PC-3 (cell line): ENCODE data around the gene FOXO6. TPM values are rescaled to one million over a fixed set of nuclear protein-coding genes. Genes with fewer than 3 reads are reported as not detected.
A peak's percentile ranks its signal among the peaks of the same experiment; 100 is the strongest.

Experiments used
- ATAC-seq: fragments of 200-7000 bp; cut with Tn5 transposase; 2 replicates; pipeline ENCODE4 v1.9.1; 2020; ENCODE audit warnings: mild to moderate bottlenecking, moderate library complexity
- BruUV-seq: library from RNA; stranded (reverse); fragments of 400-500 nt; replicated peaks from 2 replicates; lab custom pipeline; 2021; lab: Mats Ljungman, UMichigan
- CTCF ChIA-PET: fragments of 300-600 bp; sonication (Branson Sonifier 250); formaldehyde crosslinking; loops from one replicate; lab custom pipeline; 2022; ENCODE audit warnings: antibody characterized with exemption; lab: Charles Lee
- POLR2A ChIA-PET: fragments of 300-600 bp; sonication (Branson Sonifier 250); formaldehyde crosslinking; loops from one replicate; lab custom pipeline; 2022; ENCODE audit warnings: antibody characterized with exemption; ENCODE audit not compliant: unreplicated experiment; lab: Charles Lee
- DNase-seq: peaks from one replicate; pipeline ENCODE4 v3.0.0-alpha.2; 2015
- H2AFZ ChIP-seq: fragments of 300-600 bp; sonication (generic); 2 replicates; pipeline ENCODE4 v1.6.0; 2016; ENCODE audit warnings: antibody characterized with exemption, low read length
- H3F3A ChIP-seq: fragments of 300-600 bp; sonication (generic); one replicate; pipeline ENCODE4 v1.6.0; 2017; ENCODE audit warnings: antibody characterized with exemption, low read length, control low read depth, mild to moderate bottlenecking; ENCODE audit not compliant: unreplicated experiment
- H3K27ac ChIP-seq: fragments of 300-600 bp; sonication (generic); 2 replicates; pipeline ENCODE4 v1.5.1; 2016; ENCODE audit warnings: mild to moderate bottlenecking, low read length
- H3K27me3 ChIP-seq: fragments of 300-600 bp; sonication (generic); 2 replicates; pipeline ENCODE4 v1.6.1; 2016; ENCODE audit warnings: low read length, mixed read lengths
- H3K36me3 ChIP-seq: fragments of 300-600 bp; sonication (generic); 2 replicates; pipeline ENCODE4 v1.6.1; 2016; ENCODE audit warnings: low read depth, mixed run types, low read length, mixed read lengths
- H3K4me1 ChIP-seq: fragments of 300-600 bp; sonication (generic); 2 replicates; pipeline ENCODE4 v1.5.1; 2016; ENCODE audit warnings: low read length; ENCODE audit not compliant: insufficient read depth
- H3K4me2 ChIP-seq: fragments of 300-600 bp; sonication (generic); 2 replicates; pipeline ENCODE4 v1.6.0; 2016; ENCODE audit warnings: low read length
- H3K4me3 ChIP-seq: fragments of 300-600 bp; sonication (generic); 2 replicates; pipeline ENCODE4 v1.5.1; 2016; ENCODE audit warnings: mild to moderate bottlenecking, low read length, mixed read lengths
- H3K79me2 ChIP-seq: fragments of 300-600 bp; sonication (generic); 2 replicates; pipeline ENCODE4 v1.6.1; 2017; ENCODE audit warnings: low read length, mixed read lengths
- H3K9ac ChIP-seq: fragments of 300-600 bp; sonication (generic); 2 replicates; pipeline ENCODE4 v1.6.0; 2016; ENCODE audit warnings: mild to moderate bottlenecking, low read length
- H3K9me2 ChIP-seq: fragments of 300-600 bp; sonication (generic); replicated peaks from 2 replicates; pipeline ENCODE4 v1.6.1; 2016; ENCODE audit warnings: mixed run types, low read length, mixed read lengths
- H3K9me3 ChIP-seq: fragments of 300-600 bp; sonication (generic); 2 replicates; pipeline ENCODE4 v1.6.1; 2016; ENCODE audit warnings: low read length, mixed read lengths
- H4K20me1 ChIP-seq: fragments of 300-600 bp; sonication (generic); 2 replicates; pipeline ENCODE4 v1.6.1; 2016; ENCODE audit warnings: low read length, mixed read lengths
- CTCF ChIP-seq: fragments of 300-600 bp; sonication (generic); conservative IDR thresholded peaks from 2 replicates; pipeline ENCODE4 v1.5.1; 2017; ENCODE audit warnings: antibody characterized with exemption, low read depth, mild to moderate bottlenecking, low read length
- EZH2 ChIP-seq: fragments of 300-600 bp; sonication (generic); IDR thresholded peaks from one replicate; pipeline ENCODE4 v1.6.1; 2017; ENCODE audit warnings: antibody characterized with exemption, mild to moderate bottlenecking, low read length; ENCODE audit not compliant: unreplicated experiment
- EZH2phosphoT487 ChIP-seq: fragments of 300-600 bp; sonication (generic); IDR thresholded peaks from 2 replicates; pipeline ENCODE4 v1.6.1; 2018; ENCODE audit warnings: mild to moderate bottlenecking, antibody characterized with exemption, low read length, borderline replicate concordance
- intact Hi-C: fragments of 100-400 bp; cut with micrococcal nuclease; formaldehyde crosslinking; loops from 2 replicates; pipeline ENCODE4 v1.9.0; 2023
- total RNA-seq: library from RNA; depleted of rRNA; stranded (reverse); fragments of >200 nt; gene quantifications from 2 replicates; pipeline ENCODE4 v1.2.3, GENCODE V29; 2014

Gene FOXO6
- total RNA-seq, 1 experiment from 2014 or later: 1.2 TPM

- Histone ChIP-seq H3K79me2 (no peaks in the 10 kb centered on the region), H3K27me3 (peaks cover 28% of the 10 kb centered on the region; the same call in 1 of the 2 replicates), H3K4me1 (no peaks in the 10 kb centered on the region), H3K27ac (no peak overlapping the region), H4K20me1 (no peaks in the 10 kb centered on the region), H3K9me3 (no peaks in the 10 kb centered on the region), H3K36me3 (no peaks in the 10 kb centered on the region), H3F3A (no peaks in the 10 kb centered on the region), H3K9ac (no peak overlapping the region), H2AFZ (no peak overlapping the region), H3K4me3 (no peak overlapping the region), H3K9me2 (no peaks in the 10 kb centered on the region), H3K4me2 (no peak overlapping the region)
- ChIA-PET CTCF (no interaction called here), POLR2A (no interaction called here)
- no peak for ATAC-seq
- no TSS peak for BruUV-seq
- no peak for DNase-seq
- TF ChIP-seq EZH2phosphoT487 (no peak), CTCF (no peak), EZH2 (no peak)
- intact Hi-C loops: no loop called here
Measured at GRCh38 chr1:41410462-41410861, 49.2 kb downstream of the FOXO6 start.

DNA sequence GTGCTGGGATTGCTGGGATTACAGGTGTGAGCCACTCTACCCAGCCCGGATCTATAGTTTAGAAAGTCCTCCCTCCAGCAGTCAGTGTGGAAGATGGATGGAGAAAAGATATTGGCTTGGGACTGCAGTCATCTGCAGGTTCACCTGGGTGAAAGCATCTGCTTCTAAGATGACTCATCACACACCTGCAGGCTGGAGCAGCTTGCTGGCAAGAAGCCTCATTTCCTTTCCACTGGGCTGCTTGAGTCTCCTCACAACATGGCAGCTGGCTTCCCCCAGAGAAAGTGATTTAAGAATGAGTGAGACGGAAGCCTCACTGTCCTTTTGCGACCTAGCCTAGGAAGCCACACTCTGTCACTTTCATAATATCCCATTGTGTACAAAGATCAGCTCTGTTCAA lies 50.0 kb downstream of the FOXO6 start:
- no TSS peak for BruUV-seq

DNA sequence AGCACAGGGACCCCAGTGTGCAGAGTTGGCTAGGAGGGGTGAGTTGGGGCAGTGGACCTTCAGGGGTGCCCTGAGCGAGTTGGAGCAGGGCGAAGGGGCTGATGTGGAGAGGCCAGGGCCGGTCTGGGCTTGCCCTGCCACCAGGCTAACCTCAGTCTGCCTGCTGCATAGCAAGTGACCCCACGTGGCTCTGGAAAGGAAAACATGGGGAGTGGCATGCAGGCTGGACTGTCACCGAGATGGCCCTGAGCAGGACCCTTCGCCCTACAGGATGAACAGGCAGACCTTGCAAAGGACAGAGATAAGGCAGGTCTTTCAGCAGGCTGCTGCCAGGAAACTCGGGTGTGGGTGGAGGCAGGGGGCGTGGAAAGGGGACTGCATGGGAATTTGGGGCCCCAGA lies 51.5 kb downstream of the FOXO6 start:
- BruUV-seq: no TSS peak
- Histone ChIP-seq H3K9ac (no peak overlapping the region), H3K27ac (no peak overlapping the region), H4K20me1 (no peaks in the 10 kb centered on the region), H3K9me3 (no peaks in the 10 kb centered on the region), H3K36me3 (no peaks in the 10 kb centered on the region), H3F3A (no peaks in the 10 kb centered on the region), H3K4me2 (no peak overlapping the region), H3K27me3 (peaks cover 27% of the 10 kb centered on the region; the same call in 1 of the 2 replicates), H3K9me2 (no peaks in the 10 kb centered on the region), H3K4me1 (no peaks in the 10 kb centered on the region), H3K79me2 (no peaks in the 10 kb centered on the region), H2AFZ (no peak overlapping the region), H3K4me3 (no peak overlapping the region)
- ATAC-seq (no peak), DNase-seq (no peak)
- POLR2A ChIA-PET: no interaction called here
- TF ChIP-seq EZH2phosphoT487 (no peak), CTCF (no peak), EZH2 (no peak)
- intact Hi-C loops: no loop called here
- CTCF ChIA-PET: no interaction called here

More for the DNA sequence above, 50.0 kb downstream of the FOXO6 start:
- Histone ChIP-seq H3K79me2 (no peaks in the 10 kb centered on the region), H3K4me1 (no peaks in the 10 kb centered on the region), H3F3A (no peaks in the 10 kb centered on the region), H3K9ac (no peak overlapping the region), H3K27ac (no peak overlapping the region), H3K9me3 (no peaks in the 10 kb centered on the region), H2AFZ (no peak overlapping the region), H3K9me2 (no peaks in the 10 kb centered on the region), H3K4me3 (no peak overlapping the region), H4K20me1 (no peaks in the 10 kb centered on the region), H3K36me3 (no peaks in the 10 kb centered on the region), H3K4me2 (no peak overlapping the region), H3K27me3 (peaks cover 28% of the 10 kb centered on the region; the same call in 1 of the 2 replicates)
- no peak for ATAC-seq
- ChIA-PET CTCF (no interaction called here), POLR2A (no interaction called here)
- intact Hi-C loops: no loop called here
- TF ChIP-seq EZH2phosphoT487 (no peak), CTCF (no peak)
- DNase-seq: peak; percentile 57
